HepG2 (cell line): ENCODE measurements around the gene ZBTB7A. TPM values are rescaled to one million over a fixed set of nuclear protein-coding genes. Genes with fewer than 3 reads are reported as not detected.
A peak's percentile ranks its signal among the peaks of the same experiment; 100 is the strongest.

Experiments used
- ATAC-seq: fragments of 200-7000 bp; cut with Tn5 transposase; 3 replicates; pipeline ENCODE4 v1.9.1; 2020; ENCODE audit warnings: mild to moderate bottlenecking, moderate library complexity
- BruUV-seq: library from RNA; stranded (reverse); fragments of 400-500 nt; replicated peaks from 2 replicates; lab custom pipeline; 2021; lab: Mats Ljungman, UMichigan
- CTCF ChIA-PET: fragments of 300-600 bp; formaldehyde crosslinking; extraction: SDS; loops from one replicate; lab custom pipeline; 2021; ENCODE audit warnings: low total read pairs, inconsistent platforms, low intra/inter-chr PET ratio; lab: Yijun Ruan, JAX
- POLR2A ChIA-PET: fragments of 350-600 bp; sonication (Branson Sonifier 250); formaldehyde crosslinking; loops from one replicate; lab custom pipeline; 2020; ENCODE audit warnings: antibody characterized with exemption, inconsistent platforms; lab: Yijun Ruan, JAX
- DNase-seq: peaks from one replicate; pipeline ENCODE4 v3.0.0-alpha.2; 2015; ENCODE audit warnings: low spot score
- FAIRE-seq: peaks from 3 replicates; lab custom pipeline; 2011; peaks lifted over from hg19 to GRCh38; lab: Jason Lieb, UNC
- H2AFZ ChIP-seq: one replicate; pipeline ENCODE4 v1.6.1; 2011; ENCODE audit warnings: low read length, inconsistent platforms
- H3K27ac ChIP-seq: fragments of 300-600 bp; 3 replicates; pipeline ENCODE4 v1.8.0; 2011; ENCODE audit warnings: mixed run types, mild to moderate bottlenecking, mixed read lengths, low read length, inconsistent platforms; ENCODE audit not compliant: insufficient read depth; ENCODE audit errors: extremely low read length
- H3K27me3 ChIP-seq, 2 experiments: fragments of 200-600 bp in 1 of 2; 2 replicates in 1 of 2; 3 replicates in 1 of 2; pipeline versions ENCODE4 v1.6.0 to v1.8.0; 2011; ENCODE audit warnings: low read length in 2 of 2, mild to moderate bottlenecking in 2 of 2, moderate library complexity in 2 of 2, inconsistent platforms in 1 of 2; ENCODE audit not compliant: insufficient read depth in 2 of 2, control insufficient read depth in 1 of 2
- H3K36me3 ChIP-seq, 2 experiments: fragments of 200-600 bp in 1 of 2; replicated peaks in 1 of 2; 2 replicates in 1 of 2; 3 replicates in 1 of 2; pipeline versions ENCODE4 v1.5.1 to v1.8.0; 2011; ENCODE audit warnings: low read length in 2 of 2, inconsistent platforms in 1 of 2; ENCODE audit not compliant: insufficient read depth in 2 of 2, control insufficient read depth in 1 of 2
- H3K4me1 ChIP-seq: 2 replicates; pipeline ENCODE4 v1.5.1; 2012; ENCODE audit warnings: low read length, inconsistent platforms; ENCODE audit not compliant: insufficient read depth
- H3K4me2 ChIP-seq: 2 replicates; pipeline ENCODE4 v1.6.0; 2011; ENCODE audit warnings: low read depth, low read length, inconsistent platforms
- H3K4me3 ChIP-seq, 3 experiments: fragments of 200-600 bp in 1 of 3; sonication (generic), shearing (Covaris generic) in 1 of 3; replicated peaks in 1 of 3; 2 replicates each; pipeline ENCODE4 v1.5.1; 2011 to 2016; ENCODE audit warnings: low read length in 3 of 3, inconsistent platforms in 2 of 3, low read depth in 2 of 3, mild to moderate bottlenecking in 2 of 3, control low read depth in 1 of 3, mixed read lengths in 1 of 3; ENCODE audit not compliant: insufficient read depth in 1 of 3
- H3K79me2 ChIP-seq: one replicate; pipeline ENCODE4 v1.6.1; 2011; ENCODE audit warnings: low read length, inconsistent platforms; ENCODE audit not compliant: insufficient read depth
- H3K9ac ChIP-seq: 2 replicates; pipeline ENCODE4 v1.6.0; 2011; ENCODE audit warnings: mild to moderate bottlenecking, low read depth, low read length, inconsistent platforms; ENCODE audit not compliant: insufficient read depth
- H3K9me3 ChIP-seq: 2 replicates; pipeline ENCODE4 v1.5.1; 2012; ENCODE audit warnings: mild to moderate bottlenecking, low read length
- H4K20me1 ChIP-seq: 2 replicates; pipeline ENCODE4 v1.6.0; 2011; ENCODE audit warnings: inconsistent platforms, mild to moderate bottlenecking, low read length, moderate library complexity; ENCODE audit not compliant: insufficient read depth
- AKAP8 ChIP-seq: sonication (generic); formaldehyde crosslinking; IDR thresholded peaks from 2 replicates; pipeline ENCODE4 v1.5.1; 2020; ENCODE audit warnings: mild to moderate bottlenecking, missing genetic modification reagents
- BCLAF1 ChIP-seq: fragments of 450-650 bp; IDR thresholded peaks from 2 replicates; pipeline ENCODE4 v1.6.1; 2017; ENCODE audit warnings: mild to moderate bottlenecking
- FLYWCH1 ChIP-seq: sonication (generic); formaldehyde crosslinking; IDR thresholded peaks from 2 replicates; pipeline ENCODE4 v1.8.1; 2023; ENCODE audit warnings: mild to moderate bottlenecking, missing genetic modification reagents
- HOXA3 ChIP-seq: sonication (generic); formaldehyde crosslinking; IDR thresholded peaks from 2 replicates; pipeline ENCODE4 v1.5.0; 2020; ENCODE audit warnings: missing genetic modification reagents
- MEIS2 ChIP-seq: sonication (generic); formaldehyde crosslinking; IDR thresholded peaks from 2 replicates; pipeline ENCODE4 v1.9.0; 2021; ENCODE audit warnings: mild to moderate bottlenecking, missing genetic modification reagents
- MTA1 ChIP-seq: sonication (generic); formaldehyde crosslinking; IDR thresholded peaks from 2 replicates; pipeline ENCODE4 v1.4.0; 2020; ENCODE audit warnings: missing genetic modification reagents, mild to moderate bottlenecking, borderline replicate concordance
- POLR2A ChIP-seq, 2 experiments: IDR thresholded peaks; 2 replicates each; pipeline ENCODE4 v1.6.1; 2011; ENCODE audit warnings: low read depth in 2 of 2, low read length in 2 of 2, mild to moderate bottlenecking in 1 of 2, moderate library complexity in 1 of 2; ENCODE audit not compliant: insufficient read depth in 1 of 2
- PRPF4 ChIP-seq: fragments of 200-400 bp; formaldehyde crosslinking; IDR thresholded peaks from 2 replicates; pipeline ENCODE4 v1.6.1; 2016; ENCODE audit warnings: low read length, low read depth; ENCODE audit not compliant: poor library complexity, severe bottlenecking
- RBFOX2 ChIP-seq: fragments of 200-400 bp; formaldehyde crosslinking; IDR thresholded peaks from 2 replicates; pipeline ENCODE4 v1.6.1; 2017; ENCODE audit warnings: low read depth, mild to moderate bottlenecking, low read length
- SRSF1 ChIP-seq: fragments of 200-400 bp; formaldehyde crosslinking; optimal IDR thresholded peaks from 2 replicates; pipeline ENCODE3; 2017; ENCODE audit warnings: mild to moderate bottlenecking, low read depth, low read length, moderate library complexity
- TCF7 ChIP-seq: sonication (generic); IDR thresholded peaks from 2 replicates; pipeline ENCODE4 v1.6.1; 2016; ENCODE audit warnings: antibody characterized with exemption, low read depth
- ZBTB38 ChIP-seq: sonication (generic); formaldehyde crosslinking; IDR thresholded peaks from 2 replicates; pipeline ENCODE4 v1.5.1; 2020; ENCODE audit warnings: mild to moderate bottlenecking, missing genetic modification reagents
- ZFP37 ChIP-seq: sonication (generic); formaldehyde crosslinking; IDR thresholded peaks from 2 replicates; pipeline ENCODE4 v1.4.0; 2020; ENCODE audit warnings: missing genetic modification reagents, borderline replicate concordance
- ZNF350 ChIP-seq: sonication (generic); formaldehyde crosslinking; IDR thresholded peaks from 2 replicates; pipeline ENCODE4 v1.4.0; 2020; ENCODE audit warnings: mild to moderate bottlenecking, low read depth, missing genetic modification reagents, borderline replicate concordance
- ZNF552 ChIP-seq: sonication (generic); formaldehyde crosslinking; IDR thresholded peaks from 2 replicates; pipeline ENCODE4 v1.9.0; 2022; ENCODE audit warnings: missing genetic modification reagents, mild to moderate bottlenecking, borderline replicate concordance
- ZNF850 ChIP-seq: sonication (generic); formaldehyde crosslinking; conservative IDR thresholded peaks from 2 replicates; pipeline ENCODE4 v1.9.0; 2021; ENCODE audit warnings: mild to moderate bottlenecking, missing genetic modification reagents
- WGBS: methylation state at CpG from one replicate; pipeline ENCODE4 v1.1.6; 2017; ENCODE audit warnings: low lambda C conversion rate; 5-methylcytosine and 5-hydroxymethylcytosine counted together
- in situ Hi-C: cut with HindIII; loops from 2 replicates; pipeline ENCODE4 v1.10.0; 2017; ENCODE audit warnings: low pct_unique_long_range_greater_than_20kb; ENCODE audit not compliant: extremely low pct_ligation_motif_present
- intact Hi-C: fragments of 100-400 bp; cut with micrococcal nuclease; formaldehyde crosslinking; loops from one replicate; pipeline ENCODE4 v1.10.0; 2022; ENCODE audit not compliant: unreplicated experiment
- polyA plus RNA-seq, 8 experiments: library from polyadenylated mRNA; depleted of rRNA in 3 of 8; stranded (reverse) in 7 of 8; unstranded in 1 of 8; fragments of >200 nt; fragmentation: Illumina TruSeq in 4 of 8; extraction: Trizol in 4 of 8; gene quantifications; 2 replicates each; pipeline versions ENCODE4 v1.2.1 to v1.2.3, GENCODE V29; 2011 to 2016; ENCODE audit warnings: low read depth in 4 of 8, missing spikeins in 1 of 8, mixed read lengths in 1 of 8; ENCODE audit not compliant: insufficient read depth in 1 of 8
- total RNA-seq, 5 experiments: library from RNA; depleted of rRNA; stranded (reverse); fragments of >200 nt; fragmentation: Illumina TruSeq; extraction: Trizol; gene quantifications; 2 replicates each; pipeline ENCODE4 v1.2.3, GENCODE V29; 2016; ENCODE audit warnings: low read depth in 1 of 5

The ZBTB7A gene
- total and polyA plus RNA-seq, 2 of the 13 experiments (the other 11 are each of a cell fraction or from before 2014, with no cell fraction given), result 3.6 to 4.0 TPM

GRCh38 chr19:4055209-4055552 lies 11.5 kb downstream of the ZBTB7A start:
- ChIA-PET CTCF (no interaction called here), POLR2A (no interaction called here)
- H3K4me2 ChIP-seq, result no peak overlapping the region
- peaks cover 61% of the 10 kb centered on the region for H3K4me1 ChIP-seq
- no peak for FAIRE-seq
- no peaks in the 10 kb centered on the region for H3K9me3 ChIP-seq
- no TSS peak for BruUV-seq
- 100% methylated on average over 19 of the region's 20 CpGs for WGBS
- no peak for ATAC-seq
- H2AFZ ChIP-seq, result no peak overlapping the region
- no peak for TF ChIP-seq MEIS2
- no peak for TF ChIP-seq ZNF552 (CRISPR knock-in tag)
- TF ChIP-seq ZBTB38 (CRISPR knock-in tag), result peak; percentile 89
- TF ChIP-seq PRPF4, result peak; percentile 54
- no peak for TF ChIP-seq ZNF350 (CRISPR knock-in tag)
- 0 out of 4 replicates have a peak, but pooled peaks of 1 of the 2 experiments have one; percentile 12 for TF ChIP-seq POLR2A (IDR thresholded peaks at IDR 0.05; ENCODE audit: insufficient read depth in 1 of 2, low read depth in 2 of 2, low read length in 2 of 2)
- TF ChIP-seq, all 625 proteins: peak for 3
- in situ Hi-C loops (no loop called here), intact Hi-C loops (loop anchor here (10.0 kb wide), 1 partner anchor 90 kb away; no protein-coding TSS in a partner anchor)
- Histone ChIP-seq H3K4me3 (no peak overlapping the region), H3K9ac (no peak overlapping the region), H3K79me2 (peaks cover 68% of the 10 kb centered on the region), H3K27ac (no peak overlapping the region), H3K36me3 (peaks cover 25 to 44% of the 10 kb centered on the region in 2 experiments), H3K27me3 (no peaks in the 10 kb centered on the region), H4K20me1 (peaks cover 42% of the 10 kb centered on the region)
- DNase-seq, result no peak

- H3K4me1 ChIP-seq, result peaks cover 56% of the 10 kb centered on the region
- intact Hi-C loops (loop anchor here (10.0 kb wide), 1 partner anchor 90 kb away; no protein-coding TSS in a partner anchor), in situ Hi-C loops (no loop called here)
- ChIA-PET CTCF (no interaction called here), POLR2A (no interaction called here)
- no peaks in the 10 kb centered on the region for H3K27me3 ChIP-seq
- no peak overlapping the region for H3K4me3 ChIP-seq
- H3K9ac ChIP-seq, result no peak overlapping the region
- BruUV-seq, result no TSS peak
- DNase-seq, result no peak
- peaks cover 39% of the 10 kb centered on the region; the same call in 1 of the 2 replicates for H4K20me1 ChIP-seq
- H3K36me3 ChIP-seq, result peaks cover 25 to 46% of the 10 kb centered on the region in 2 experiments
- H2AFZ ChIP-seq, result no peak overlapping the region
- no peak overlapping the region for H3K4me2 ChIP-seq
- H3K79me2 ChIP-seq, result peaks cover 68% of the 10 kb centered on the region
- no peak overlapping the region for H3K27ac ChIP-seq
- FAIRE-seq, result no peak
- WGBS, result 97% methylated on average over 51 of the region's 91 CpGs
- ATAC-seq, result no peak
- no peaks in the 10 kb centered on the region for H3K9me3 ChIP-seq
- TF ChIP-seq BCLAF1, result no peak
- TF ChIP-seq TCF7, result no peak
- TF ChIP-seq RBFOX2, result peak; percentile 53
- peak; percentile 22; the same call in 1 of the 2 replicates for TF ChIP-seq HOXA3 (CRISPR knock-in tag)
- TF ChIP-seq SRSF1, result no peak
- TF ChIP-seq AKAP8, result peak; percentile 72; the same call in 1 of the 2 replicates
- no peak for TF ChIP-seq FLYWCH1 (CRISPR knock-in tag)
- peak; percentile 57; the same call in 1 of the 2 replicates for TF ChIP-seq MTA1
- TF ChIP-seq ZFP37 (CRISPR knock-in tag), result no peak
- no peak for TF ChIP-seq ZNF850 (CRISPR knock-in tag)
Observed at GRCh38 chr19:4054441-4055208, 12.1 kb downstream of the ZBTB7A start.
